ENCODE results near the gene B4GALT1. TPM values are rescaled to one million over a fixed set of nuclear protein-coding genes. Genes with fewer than 3 reads are reported as not detected.

The B4GALT1 gene
- total and polyA plus RNA-seq, 2 of the 8 experiments (the other 6 are each of a cell fraction or from before 2014, with no cell fraction given): 12.8 to 18.2 TPM

DNA sequence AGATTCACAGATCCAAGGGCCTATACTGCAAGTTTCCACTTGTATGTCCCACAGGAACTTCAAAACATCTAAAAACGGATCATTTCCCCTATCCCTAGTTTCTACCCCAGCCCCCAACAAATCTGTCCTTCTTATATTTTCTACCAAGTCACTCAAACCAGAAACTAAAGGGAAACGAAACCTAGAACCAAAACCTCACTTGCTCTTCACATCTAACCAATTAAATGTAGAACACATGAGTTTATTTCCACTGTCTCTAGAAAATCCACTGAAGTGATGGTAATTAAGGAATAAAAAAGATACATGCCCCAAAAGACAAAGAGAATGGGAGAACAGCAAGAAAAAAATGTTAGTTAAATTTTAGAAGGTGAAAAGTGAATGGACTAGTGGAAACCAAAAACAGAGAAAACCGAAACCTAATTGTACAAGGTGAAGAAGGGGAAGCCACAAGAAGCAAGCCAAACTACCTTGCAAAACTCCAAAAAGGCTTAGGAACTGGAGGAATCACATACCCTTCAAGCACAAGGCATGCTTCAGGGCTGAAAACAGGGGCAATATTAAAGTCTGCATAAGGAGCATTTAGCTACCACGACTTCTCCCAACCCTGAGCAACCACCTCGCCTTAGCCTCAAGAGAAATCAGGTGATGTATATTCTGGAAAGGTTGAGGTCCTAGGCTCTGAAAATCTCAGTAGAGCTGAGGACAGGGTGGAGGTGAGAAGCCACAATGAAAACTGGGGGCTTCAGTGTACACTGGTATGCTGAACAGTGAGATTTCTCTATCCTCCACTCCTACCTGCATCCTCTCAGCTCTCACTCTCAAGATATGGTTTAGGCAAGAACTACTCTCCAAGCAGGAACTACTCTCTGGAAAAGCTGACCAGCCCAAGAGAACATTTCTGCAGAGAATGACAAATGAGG, 101.7 kb downstream of the B4GALT1 start (continued):
- TF ChIP-seq, protein P1, sequence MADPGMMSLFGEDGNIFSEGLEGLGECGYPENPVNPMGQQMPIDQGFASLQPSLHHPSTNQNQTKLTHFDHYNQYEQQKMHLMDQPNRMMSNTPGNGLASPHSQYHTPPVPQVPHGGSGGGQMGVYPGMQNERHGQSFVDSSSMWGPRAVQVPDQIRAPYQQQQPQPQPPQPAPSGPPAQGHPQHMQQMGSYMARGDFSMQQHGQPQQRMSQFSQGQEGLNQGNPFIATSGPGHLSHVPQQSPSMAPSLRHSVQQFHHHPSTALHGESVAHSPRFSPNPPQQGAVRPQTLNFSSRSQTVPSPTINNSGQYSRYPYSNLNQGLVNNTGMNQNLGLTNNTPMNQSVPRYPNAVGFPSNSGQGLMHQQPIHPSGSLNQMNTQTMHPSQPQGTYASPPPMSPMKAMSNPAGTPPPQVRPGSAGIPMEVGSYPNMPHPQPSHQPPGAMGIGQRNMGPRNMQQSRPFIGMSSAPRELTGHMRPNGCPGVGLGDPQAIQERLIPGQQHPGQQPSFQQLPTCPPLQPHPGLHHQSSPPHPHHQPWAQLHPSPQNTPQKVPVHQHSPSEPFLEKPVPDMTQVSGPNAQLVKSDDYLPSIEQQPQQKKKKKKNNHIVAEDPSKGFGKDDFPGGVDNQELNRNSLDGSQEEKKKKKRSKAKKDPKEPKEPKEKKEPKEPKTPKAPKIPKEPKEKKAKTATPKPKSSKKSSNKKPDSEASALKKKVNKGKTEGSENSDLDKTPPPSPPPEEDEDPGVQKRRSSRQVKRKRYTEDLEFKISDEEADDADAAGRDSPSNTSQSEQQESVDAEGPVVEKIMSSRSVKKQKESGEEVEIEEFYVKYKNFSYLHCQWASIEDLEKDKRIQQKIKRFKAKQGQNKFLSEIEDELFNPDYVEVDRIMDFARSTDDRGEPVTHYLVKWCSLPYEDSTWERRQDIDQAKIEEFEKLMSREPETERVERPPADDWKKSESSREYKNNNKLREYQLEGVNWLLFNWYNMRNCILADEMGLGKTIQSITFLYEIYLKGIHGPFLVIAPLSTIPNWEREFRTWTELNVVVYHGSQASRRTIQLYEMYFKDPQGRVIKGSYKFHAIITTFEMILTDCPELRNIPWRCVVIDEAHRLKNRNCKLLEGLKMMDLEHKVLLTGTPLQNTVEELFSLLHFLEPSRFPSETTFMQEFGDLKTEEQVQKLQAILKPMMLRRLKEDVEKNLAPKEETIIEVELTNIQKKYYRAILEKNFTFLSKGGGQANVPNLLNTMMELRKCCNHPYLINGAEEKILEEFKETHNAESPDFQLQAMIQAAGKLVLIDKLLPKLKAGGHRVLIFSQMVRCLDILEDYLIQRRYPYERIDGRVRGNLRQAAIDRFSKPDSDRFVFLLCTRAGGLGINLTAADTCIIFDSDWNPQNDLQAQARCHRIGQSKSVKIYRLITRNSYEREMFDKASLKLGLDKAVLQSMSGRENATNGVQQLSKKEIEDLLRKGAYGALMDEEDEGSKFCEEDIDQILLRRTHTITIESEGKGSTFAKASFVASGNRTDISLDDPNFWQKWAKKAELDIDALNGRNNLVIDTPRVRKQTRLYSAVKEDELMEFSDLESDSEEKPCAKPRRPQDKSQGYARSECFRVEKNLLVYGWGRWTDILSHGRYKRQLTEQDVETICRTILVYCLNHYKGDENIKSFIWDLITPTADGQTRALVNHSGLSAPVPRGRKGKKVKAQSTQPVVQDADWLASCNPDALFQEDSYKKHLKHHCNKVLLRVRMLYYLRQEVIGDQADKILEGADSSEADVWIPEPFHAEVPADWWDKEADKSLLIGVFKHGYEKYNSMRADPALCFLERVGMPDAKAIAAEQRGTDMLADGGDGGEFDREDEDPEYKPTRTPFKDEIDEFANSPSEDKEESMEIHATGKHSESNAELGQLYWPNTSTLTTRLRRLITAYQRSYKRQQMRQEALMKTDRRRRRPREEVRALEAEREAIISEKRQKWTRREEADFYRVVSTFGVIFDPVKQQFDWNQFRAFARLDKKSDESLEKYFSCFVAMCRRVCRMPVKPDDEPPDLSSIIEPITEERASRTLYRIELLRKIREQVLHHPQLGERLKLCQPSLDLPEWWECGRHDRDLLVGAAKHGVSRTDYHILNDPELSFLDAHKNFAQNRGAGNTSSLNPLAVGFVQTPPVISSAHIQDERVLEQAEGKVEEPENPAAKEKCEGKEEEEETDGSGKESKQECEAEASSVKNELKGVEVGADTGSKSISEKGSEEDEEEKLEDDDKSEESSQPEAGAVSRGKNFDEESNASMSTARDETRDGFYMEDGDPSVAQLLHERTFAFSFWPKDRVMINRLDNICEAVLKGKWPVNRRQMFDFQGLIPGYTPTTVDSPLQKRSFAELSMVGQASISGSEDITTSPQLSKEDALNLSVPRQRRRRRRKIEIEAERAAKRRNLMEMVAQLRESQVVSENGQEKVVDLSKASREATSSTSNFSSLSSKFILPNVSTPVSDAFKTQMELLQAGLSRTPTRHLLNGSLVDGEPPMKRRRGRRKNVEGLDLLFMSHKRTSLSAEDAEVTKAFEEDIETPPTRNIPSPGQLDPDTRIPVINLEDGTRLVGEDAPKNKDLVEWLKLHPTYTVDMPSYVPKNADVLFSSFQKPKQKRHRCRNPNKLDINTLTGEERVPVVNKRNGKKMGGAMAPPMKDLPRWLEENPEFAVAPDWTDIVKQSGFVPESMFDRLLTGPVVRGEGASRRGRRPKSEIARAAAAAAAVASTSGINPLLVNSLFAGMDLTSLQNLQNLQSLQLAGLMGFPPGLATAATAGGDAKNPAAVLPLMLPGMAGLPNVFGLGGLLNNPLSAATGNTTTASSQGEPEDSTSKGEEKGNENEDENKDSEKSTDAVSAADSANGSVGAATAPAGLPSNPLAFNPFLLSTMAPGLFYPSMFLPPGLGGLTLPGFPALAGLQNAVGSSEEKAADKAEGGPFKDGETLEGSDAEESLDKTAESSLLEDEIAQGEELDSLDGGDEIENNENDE (IDR thresholded peaks at IDR 0.05; ENCODE audit: insufficient replicate concordance, low read length): no peak
- TF ChIP-seq, protein P2, sequence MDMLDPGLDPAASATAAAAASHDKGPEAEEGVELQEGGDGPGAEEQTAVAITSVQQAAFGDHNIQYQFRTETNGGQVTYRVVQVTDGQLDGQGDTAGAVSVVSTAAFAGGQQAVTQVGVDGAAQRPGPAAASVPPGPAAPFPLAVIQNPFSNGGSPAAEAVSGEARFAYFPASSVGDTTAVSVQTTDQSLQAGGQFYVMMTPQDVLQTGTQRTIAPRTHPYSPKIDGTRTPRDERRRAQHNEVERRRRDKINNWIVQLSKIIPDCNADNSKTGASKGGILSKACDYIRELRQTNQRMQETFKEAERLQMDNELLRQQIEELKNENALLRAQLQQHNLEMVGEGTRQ (IDR thresholded peaks at IDR 0.05; ENCODE audit: low read length): no peak
- TF ChIP-seq CREB1 (IDR thresholded peaks at IDR 0.05) (no peak), POLR2AphosphoS5 (IDR thresholded peaks at IDR 0.05; ENCODE audit: low read depth, low read length) (no peak), POU5F1 (IDR thresholded peaks at IDR 0.05; ENCODE audit: low read depth, low read length) (no peak), SAP30 (IDR thresholded peaks at IDR 0.05; ENCODE audit: insufficient read depth, insufficient replicate concordance, low read length) (no peak), RFX5 (IDR thresholded peaks at IDR 0.05; ENCODE audit: borderline replicate concordance, low read depth, low read length) (no peak), MAFK (IDR thresholded peaks at IDR 0.05; ENCODE audit: low read depth, low read length) (no peak), JUND (IDR thresholded peaks at IDR 0.05; ENCODE audit: low read length) (no peak)
